Hepatic stellate cell (primary cell): ENCODE measurements around the gene NELFB.
"Not testable (repeated sequence)": the region's sequence is repeated elsewhere in the genome, so short reads cannot be mapped to it uniquely, and the experiment has no call there.

Experiments used
- DNase-seq: peaks from one replicate; pipeline ENCODE4 v3.0.0; 2011; ENCODE audit warnings: low spot score

Gene NELFB

DNA sequence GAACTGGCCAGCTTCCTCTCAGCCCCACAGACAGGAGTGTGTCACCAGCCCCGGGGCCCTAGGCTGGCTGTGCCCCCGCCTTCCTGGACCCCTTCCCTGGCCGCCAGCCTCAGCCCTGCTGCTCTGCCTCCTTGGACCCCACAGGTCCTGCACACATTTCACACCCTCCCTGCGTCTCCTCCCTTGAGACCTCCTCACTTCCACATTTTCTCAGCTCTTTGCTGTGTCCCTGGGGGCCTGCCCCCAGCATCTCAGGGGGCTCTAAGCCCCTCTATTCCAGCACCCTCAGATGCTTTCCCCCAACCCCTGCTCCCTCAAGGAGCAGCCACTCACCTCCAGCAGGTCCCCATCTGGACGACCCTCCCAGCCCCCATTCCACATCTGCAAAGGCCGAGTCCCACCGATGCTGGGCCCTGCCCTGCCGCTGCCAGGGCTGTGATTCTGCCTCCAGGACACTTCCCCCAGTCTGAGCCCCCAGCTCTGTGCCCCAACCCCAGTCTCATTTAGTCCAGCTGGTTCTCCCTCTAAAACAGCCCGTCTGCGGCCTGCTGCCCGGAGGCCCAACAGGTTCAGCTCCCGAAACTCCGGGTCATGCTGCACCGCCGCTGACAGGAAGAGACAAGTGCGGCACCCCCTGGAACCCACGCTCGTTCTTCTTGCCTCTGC, 20.2 kb upstream of the NELFB start:
- DNase-seq: no peak

DNA sequence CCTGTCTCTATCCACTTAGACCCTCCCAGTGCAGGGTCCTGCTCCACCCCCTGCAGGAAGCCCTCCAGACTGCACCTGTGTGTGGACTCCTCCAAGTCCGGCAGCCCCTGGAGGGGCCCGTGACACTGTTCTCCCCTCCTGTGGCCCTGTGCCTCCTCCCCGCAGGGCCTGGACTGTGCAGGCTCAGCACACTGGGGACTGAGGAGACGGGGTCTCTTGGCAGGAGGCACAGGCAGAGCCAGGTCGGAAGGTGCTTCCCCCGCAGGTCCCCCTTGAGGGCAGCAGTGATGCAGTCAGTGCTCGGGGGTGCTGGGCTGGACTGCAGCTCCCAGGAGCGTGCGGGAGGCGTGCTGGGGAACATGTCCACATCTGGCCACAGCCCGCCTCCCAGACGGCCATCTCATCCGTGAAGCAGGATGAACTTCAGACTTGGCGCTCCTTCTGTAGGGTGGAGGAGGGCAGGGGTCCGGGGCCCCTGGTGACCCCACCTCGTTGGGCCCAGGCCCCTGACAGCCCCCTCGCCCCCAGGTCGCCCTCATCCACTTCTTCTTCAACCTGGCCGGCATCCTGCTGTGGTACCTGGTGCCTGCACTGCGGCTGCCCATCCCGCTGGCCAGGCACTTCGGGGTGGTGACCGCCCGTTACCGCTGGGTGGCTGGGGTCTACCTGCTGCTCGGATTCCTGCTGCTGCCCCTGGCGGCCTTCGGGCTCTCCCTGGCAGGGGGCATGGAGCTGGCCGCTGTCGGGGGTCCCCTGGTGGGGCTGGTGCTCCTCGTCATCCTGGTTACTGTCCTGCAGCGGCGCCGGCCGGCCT, 19.5 kb upstream of the NELFB start:
- no peak for DNase-seq

DNA sequence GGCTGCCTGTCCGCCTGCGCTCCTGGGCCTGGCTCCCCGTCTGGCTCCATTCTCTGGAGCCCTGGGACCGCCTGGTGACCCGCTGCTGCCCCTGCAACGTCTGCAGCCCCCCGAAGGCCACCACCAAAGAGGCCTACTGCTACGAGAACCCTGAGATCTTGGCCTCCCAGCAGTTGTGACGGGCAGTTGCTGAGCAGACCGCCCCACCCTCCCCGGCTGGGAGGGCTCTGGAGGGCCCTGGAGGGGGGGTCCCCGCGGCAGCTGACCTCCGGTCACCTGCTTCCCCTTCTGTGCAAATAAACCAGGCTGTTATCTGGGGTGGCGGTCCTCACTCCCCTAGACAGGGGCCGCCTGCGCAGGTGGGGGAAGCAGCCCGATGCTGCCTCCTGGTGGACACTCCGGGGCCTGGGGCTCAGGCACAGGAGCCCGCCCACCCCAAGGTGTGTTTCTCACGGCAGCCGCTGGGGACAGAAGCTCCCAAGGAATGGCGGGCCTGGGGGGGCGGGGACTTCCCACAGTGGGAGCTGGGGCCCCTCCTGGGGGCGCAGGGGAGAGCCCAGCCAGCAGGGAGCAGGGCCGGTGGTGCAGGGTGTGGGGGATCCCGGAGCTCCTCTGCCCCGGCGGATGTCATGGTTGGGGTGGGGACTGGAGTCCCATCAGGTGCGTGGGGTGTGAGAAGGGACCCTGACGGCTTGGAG, 18.7 kb upstream of the NELFB start:
- DNase-seq: peak; percentile 98

DNA sequence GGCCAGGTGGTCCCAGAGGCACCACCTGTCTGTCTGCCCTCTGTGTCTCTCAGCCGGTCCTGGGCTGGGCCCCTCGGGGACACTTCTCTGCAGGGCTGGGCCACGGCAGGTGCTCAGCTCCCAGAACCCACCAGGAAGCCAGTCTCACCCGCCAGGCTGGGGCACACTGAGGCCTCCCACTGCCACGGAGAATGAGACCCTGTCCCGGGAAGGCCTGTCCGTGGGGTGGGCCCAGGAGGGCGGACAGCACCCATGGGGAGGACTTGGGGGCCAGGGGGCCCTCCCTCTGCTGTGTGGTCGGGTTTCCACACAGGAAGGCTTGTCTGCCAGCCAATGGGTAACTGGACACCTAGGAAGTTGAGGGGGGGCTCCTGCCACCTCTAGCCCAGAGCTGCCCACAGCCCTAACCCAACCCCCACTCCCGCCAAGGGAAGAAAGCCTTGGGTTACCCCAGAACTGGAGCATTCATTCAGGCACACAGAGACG, 18.1 kb upstream of the NELFB start:
- no peak for DNase-seq

DNA sequence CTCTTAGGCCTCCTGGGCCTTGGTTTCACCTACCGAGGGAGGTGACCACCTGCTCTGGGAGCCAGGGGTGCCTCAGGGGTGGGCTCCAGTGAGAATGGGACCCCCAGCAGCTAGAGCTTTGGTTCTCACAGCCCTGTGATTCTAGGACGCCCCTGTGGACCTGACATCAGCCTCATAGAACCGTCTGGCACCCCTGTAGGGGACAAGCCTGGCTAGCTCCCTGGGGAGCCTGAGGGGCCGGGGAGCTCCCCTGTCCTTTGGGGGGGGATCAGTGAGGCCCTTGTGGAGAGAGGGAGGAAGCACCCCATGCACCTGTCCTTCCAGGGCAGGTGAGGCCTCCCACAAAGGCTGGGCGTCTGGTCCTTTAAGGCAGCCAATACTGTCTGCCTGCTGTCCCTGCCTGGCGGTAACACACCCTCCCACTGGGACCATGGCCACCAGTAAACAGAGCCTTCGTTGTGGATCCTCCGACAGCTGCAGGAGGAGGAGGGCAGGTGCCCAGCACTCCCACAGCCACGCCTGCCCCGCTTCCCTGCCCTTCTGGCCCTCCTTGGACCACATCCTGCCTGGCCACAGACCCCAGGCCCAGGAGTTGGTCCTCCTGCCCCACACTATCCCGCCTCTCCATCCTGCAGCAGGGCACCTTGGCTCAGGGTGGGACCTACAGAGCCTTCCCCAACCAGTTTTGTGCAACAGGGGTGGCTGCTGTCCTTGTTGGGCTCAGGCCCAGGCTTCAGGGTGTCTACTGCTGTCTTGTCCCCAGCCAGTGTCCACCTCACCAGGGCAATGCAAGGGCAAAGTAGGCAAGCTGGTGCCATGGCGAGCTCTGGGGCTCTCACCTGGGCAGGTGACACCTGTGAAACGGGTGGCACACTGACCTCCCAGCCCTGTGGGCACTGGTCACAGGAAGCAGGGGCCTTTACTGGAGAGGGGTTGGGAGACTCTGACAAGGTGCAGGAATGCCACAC, 17.1 kb upstream of the NELFB start:
- no peak for DNase-seq

DNA sequence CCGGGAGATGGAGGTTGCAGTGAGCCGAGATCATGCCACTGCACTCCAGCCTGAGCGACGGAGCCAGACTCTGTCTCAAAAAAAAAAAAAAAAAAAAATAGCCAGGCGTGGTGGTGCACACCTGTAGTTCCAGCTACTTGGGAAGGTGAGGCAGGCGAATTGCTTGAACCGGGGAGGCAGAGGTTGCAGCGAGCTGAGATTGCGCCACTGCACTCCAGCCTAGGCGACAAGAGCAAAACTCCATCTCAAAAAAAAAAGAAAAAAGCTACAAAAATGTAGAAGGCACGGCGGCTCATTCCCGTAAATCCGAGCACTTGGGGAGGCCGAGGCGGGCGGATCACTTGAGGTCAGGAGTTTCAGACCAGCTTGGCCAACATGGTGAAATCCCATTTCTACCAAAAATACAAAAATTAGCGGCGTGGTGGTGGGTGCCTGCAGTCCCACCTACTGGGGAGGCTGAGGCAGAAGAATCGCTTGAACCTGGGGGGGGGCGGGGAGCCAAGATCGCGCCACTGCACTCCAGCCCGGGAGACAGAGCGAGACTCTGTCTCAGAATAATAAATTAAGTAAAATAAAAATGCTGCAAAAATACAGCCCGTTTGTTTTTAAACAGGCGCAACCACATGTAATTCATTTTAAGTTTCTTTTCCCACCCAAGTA, 15.5 kb upstream of the NELFB start:
- DNase-seq: not testable (repeated sequence)

DNA sequence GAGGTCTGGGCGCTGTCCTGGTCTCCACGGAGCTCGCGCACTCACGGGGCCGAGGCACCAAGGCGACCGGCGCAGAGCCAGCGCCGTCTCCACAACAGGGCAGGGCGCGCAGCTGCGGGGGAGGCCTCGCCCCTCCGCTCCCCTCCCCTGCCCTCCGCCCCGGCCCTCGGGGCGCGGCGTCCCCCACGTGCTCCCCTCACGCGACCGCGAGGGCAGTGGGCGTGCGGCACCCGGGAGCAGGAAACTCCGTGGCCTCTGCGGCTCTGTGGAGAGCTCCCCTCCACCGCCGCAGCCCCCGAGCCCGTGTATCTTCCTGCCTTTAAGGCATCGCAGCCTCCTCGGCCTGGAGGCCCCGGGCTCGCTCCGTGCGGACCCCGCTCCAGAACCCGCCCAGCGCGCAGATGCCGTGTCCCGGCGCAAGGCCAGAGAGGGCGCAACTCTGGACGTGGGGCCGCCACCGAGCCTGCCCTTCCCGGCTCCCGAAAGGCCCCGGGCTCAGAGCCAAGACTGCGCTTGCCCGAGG, 14.7 kb upstream of the NELFB start:
- DNase-seq: peak; percentile 82

DNA sequence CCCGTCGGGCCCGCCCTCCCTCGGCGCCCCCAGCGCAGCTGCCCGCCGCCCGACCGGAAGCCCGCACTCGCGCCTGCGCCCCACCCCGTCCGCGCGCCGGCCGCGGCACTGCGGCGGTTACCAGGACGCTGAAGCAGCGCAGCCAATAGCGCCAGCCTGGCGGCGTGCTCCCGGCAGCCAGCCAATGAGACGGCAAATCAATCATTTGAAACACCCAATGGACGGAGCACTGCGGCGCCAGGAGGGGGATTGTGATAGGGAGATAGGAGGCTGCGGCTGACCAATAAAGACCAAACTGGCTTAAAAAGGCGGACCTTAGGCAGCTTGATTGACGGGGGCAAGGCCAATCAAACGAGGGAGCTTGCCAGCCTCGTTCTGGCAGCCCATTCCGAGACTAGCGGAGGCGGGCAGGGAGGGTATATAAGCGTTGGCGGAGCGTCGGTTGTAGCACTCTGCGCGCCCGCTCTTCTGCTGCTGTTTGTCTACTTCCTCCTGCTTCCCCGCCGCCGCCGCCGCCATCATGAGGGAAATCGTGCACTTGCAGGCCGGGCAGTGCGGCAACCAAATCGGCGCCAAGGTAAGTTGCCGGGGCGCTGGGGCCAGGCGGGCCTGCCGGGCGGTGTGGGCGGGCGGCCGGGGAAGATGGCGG, 14.2 kb upstream of the NELFB start, which contains the start of gene TUBB4B:
TSS of gene TUBB4B (plus strand) at position 447 of the 649 bp plus-strand sequence. CDS start at position 521, 74 bp downstream.
- DNase-seq: peak; percentile 100

DNA sequence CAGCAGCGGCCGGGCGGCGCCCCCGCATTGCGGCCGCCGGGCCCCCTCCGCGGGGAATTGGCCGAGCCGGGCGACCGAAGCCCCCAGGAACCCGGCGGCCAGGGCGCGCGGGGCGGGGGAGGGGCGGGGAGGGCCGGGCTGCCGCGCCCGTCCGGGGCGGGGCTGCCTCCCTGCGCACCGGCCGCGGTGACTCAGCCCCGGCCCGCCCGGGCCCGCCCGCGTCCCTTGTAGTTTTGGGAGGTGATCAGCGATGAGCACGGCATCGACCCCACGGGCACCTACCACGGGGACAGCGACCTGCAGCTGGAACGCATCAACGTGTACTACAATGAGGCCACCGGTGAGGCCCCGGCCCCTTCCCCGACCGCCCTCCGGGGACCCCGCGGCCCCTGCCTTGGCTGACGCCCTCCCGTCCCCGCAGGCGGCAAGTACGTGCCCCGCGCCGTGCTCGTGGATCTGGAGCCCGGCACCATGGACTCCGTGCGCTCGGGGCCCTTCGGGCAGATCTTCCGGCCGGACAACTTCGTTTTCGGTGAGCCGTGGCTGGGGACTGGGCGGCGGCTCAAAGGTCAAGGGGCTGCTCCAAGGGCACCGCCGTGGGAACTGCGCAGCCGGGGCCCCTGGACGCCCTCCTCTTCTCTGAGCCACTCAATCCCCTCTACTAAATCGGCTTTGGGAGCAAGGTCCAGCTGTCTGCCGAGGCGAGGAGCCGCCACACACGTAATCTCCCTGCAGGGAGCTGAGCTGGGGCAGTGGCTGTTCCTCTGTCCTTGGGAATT, 13.4 kb upstream of the NELFB start:
- peak; percentile 81 for DNase-seq

DNA sequence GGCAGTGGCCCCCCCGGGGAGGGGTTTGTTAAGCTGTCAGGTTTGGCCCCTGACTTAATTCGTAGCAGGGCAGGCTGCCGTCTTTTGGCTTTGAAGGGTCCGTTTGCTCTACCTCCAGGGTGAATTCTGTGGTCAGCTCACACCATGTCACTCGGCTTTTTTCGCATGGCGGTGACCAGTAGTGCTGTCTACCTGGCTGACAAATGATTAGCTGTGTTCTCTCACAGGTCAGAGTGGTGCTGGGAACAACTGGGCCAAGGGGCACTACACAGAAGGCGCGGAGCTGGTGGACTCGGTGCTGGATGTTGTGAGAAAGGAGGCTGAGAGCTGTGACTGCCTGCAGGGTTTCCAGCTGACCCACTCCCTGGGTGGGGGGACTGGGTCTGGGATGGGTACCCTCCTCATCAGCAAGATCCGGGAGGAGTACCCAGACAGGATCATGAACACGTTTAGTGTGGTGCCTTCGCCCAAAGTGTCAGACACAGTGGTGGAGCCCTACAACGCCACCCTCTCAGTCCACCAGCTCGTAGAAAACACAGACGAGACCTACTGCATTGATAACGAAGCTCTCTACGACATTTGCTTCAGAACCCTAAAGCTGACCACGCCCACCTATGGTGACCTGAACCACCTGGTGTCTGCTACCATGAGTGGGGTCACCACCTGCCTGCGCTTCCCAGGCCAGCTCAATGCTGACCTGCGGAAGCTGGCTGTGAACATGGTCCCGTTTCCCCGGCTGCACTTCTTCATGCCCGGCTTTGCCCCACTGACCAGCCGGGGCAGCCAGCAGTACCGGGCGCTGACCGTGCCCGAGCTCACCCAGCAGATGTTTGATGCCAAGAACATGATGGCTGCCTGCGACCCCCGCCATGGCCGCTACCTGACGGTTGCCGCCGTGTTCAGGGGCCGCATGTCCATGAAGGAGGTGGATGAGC, 12.6 kb upstream of the NELFB start:
- no peak for DNase-seq

DNA sequence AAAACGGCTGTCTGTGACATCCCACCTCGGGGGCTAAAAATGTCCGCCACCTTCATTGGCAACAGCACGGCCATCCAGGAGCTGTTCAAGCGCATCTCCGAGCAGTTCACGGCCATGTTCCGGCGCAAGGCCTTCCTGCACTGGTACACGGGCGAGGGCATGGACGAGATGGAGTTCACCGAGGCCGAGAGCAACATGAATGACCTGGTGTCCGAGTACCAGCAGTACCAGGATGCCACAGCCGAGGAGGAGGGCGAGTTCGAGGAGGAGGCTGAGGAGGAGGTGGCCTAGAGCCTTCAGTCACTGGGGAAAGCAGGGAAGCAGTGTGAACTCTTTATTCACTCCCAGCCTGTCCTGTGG, 11.9 kb upstream of the NELFB start:
- DNase-seq: not testable (repeated sequence)

DNA sequence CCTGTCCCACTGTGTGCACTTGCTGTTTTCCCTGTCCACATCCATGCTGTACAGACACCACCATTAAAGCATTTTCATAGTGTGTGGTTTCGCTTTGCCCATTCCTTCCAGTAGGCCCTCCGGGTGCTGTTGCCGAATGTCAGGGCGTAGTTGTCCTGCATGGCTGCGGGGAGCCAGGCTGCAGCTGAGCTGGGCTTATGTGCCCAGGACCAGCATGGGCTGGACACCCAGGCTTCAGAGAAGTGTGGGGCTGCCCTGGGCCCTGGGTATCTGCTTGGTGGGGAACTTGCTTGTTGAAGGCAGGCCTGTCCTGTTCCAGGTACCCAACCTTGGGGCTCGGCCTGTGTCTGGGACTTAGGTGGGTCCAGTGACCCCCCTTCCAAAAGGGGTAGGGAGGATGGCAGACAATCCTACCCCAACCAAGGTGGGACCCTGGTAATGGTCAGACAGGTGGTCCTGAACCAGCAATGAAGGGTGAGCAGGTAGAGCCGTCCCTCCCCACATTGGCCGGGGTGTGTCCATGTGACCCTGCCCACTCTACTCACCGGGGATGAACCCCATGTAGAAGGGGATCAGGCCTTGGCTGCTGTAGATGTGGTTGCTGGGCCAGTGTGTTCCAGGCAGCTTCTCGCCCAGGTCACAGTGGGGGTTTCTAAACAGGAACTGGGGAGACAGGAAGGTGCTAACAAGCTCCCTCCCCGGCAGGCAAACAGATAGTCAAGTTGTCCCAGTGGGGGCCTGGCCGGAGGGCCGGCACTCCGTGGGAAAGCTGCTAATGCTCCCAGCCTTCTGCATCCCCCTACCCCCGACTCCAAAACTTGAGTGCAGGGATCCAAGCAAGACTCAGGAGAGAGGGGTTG, 11.3 kb upstream of the NELFB start:
- no peak for DNase-seq

DNA sequence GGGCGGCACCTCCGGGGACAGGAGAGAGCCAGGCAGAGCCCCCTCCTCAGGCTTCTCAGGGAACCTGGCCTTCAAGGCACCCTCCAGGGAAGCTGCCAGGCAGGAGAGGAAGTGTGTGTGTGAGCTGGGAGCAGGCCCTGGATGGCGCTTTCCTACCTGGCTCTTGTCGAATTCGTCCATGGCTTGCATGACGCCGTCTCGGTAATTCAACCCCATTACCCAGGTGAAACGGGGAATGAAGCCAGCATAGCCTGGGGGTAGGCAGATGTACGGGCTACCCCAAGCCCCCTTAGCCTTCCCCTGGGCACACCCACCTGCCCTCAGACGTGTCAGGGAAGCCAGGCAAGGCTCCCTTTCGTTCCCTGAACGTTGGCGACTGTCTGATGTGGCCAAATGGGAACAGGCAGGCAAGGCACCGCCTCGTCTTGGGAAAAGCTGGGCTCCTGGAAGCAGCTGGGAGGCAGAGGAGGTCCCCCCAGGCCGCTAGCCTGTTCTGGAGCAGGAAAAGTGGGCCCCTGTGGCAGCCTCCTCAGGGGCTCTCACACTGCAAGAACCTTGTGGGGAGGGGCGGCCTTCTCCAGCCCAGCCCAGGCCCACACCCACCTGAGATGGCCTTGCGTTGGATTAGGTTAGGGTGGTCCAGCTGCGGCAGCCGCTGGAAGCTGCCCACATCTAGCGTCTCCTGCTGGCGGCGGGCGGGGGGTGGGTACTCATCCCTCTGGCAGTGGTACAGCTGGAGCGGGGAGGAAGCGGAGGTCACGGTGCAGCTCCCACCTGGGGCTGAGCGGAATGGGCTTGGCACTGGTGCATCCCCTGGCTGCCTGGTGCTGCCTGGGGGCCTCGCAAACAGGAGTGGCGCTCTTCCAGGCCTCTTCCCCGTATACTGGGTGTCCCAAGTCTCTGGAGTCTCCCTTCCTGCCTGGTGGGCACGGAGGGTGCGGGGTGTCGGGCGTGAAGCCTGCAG, 10.4 kb upstream of the NELFB start:
- DNase-seq: no peak

DNA sequence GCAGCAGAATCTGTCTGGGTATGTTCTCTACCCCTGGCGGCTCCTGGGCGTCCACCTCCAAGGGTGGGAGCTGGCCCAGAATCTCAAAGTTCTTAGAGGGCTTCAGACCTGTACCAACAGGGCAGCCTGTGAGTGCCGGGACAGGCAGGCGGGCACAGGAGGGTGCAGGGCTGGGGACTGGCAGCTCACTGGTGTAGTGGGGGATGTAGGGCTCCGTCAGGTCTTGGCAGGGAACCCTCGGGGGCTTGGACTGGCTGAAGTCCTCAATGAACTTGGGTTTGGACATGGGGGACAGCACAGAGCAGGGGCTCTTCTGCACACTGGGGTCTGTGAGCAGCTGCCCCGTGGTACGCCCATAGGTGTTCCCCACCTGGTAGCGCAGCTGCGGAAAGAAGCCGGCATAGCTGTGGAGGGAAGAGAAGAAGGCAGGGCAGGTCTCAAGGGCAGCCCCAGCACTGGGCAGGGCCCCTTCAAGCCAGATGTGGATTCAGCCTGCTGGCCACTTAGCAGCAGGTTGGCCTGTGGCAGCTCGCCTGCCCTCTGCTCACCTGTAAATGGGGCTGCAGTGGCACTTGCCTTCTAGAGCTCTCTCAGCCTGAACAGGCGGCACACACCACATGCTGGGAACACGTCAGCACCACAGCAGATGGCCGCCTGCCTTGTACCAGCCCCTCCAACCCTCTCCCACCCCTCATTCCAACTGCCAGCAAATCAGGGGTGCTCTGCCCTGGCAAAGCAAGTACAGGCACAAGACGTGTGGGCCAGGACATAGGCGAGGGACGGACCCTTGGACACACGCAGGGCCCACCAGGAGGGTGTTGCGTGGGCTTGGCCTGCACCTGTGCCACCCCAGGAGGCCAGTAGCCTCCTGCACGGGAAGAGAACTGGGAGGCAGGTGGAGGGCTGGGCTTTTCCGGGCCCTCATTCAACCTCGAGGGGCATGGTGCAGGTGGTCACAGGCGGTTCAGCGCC, 9.4 kb upstream of the NELFB start:
- no peak for DNase-seq
